ENCODE results near the gene MT1B.

MT1B gene

DNA sequence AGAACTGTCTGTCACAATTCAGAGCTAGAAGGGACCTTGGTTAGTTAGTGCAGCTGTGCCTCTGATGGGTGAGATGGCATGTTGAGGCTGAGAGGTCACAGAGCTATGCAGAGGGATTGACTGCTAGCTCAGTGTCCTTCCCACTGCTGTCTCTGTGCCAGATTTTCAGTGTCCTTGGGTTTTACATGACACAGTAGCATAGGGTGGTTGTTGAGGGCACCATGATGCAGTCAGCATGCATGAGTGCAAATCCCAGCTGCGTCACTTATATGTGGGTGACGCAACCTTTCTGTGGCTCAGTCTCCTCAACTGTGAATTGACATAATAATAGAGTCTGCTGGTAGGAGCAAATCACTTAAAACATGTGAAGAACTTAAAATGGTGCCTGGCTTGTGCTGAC is 10.5 kb upstream of the MT1B start:
- H2AFZ ChIP-seq (ENCODE audit: low read depth, low read length) = no peak overlapping the region
- no peak overlapping the region for H3K4me3 ChIP-seq (ENCODE audit: low read depth in 1 of 2, low read length in 2 of 2)
- H3K27me3 ChIP-seq (ENCODE audit: insufficient read depth, low read length, poor library complexity) = peaks cover 50% of the 10 kb centered on the region
- no peaks in the 10 kb centered on the region for H3K79me2 ChIP-seq (ENCODE audit: insufficient read depth, low read length)
- H3K27ac ChIP-seq (ENCODE audit: low read length) = no peak overlapping the region
- H3K36me3 ChIP-seq (ENCODE audit: insufficient read depth, low read length) = no peaks in the 10 kb centered on the region
- H3K4me2 ChIP-seq (ENCODE audit: insufficient read depth, low read length) = no peak overlapping the region
- ATAC-seq (ENCODE audit: insufficient read depth, low read depth) = no peak
- H4K20me1 ChIP-seq (ENCODE audit: insufficient read depth, low read length) = no peaks in the 10 kb centered on the region
- TF ChIP-seq EZH2 (IDR thresholded peaks at IDR 0.05; ENCODE audit: borderline replicate concordance, low read depth, low read length, severe bottlenecking) = no peak
- TF ChIP-seq, protein P1, sequence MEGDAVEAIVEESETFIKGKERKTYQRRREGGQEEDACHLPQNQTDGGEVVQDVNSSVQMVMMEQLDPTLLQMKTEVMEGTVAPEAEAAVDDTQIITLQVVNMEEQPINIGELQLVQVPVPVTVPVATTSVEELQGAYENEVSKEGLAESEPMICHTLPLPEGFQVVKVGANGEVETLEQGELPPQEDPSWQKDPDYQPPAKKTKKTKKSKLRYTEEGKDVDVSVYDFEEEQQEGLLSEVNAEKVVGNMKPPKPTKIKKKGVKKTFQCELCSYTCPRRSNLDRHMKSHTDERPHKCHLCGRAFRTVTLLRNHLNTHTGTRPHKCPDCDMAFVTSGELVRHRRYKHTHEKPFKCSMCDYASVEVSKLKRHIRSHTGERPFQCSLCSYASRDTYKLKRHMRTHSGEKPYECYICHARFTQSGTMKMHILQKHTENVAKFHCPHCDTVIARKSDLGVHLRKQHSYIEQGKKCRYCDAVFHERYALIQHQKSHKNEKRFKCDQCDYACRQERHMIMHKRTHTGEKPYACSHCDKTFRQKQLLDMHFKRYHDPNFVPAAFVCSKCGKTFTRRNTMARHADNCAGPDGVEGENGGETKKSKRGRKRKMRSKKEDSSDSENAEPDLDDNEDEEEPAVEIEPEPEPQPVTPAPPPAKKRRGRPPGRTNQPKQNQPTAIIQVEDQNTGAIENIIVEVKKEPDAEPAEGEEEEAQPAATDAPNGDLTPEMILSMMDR (IDR thresholded peaks at IDR 0.05; ENCODE audit: borderline replicate concordance, extremely low read depth, low read length, poor library complexity, severe bottlenecking) = no peak
- no peak for DNase-seq
- no peaks in the 10 kb centered on the region for H3K4me1 ChIP-seq (ENCODE audit: insufficient read depth, low read length)
- H3K9ac ChIP-seq (ENCODE audit: low read depth, low read length) = no peak overlapping the region
- H3K9me3 ChIP-seq (ENCODE audit: insufficient read depth, low read length, severe bottlenecking) = no peaks in the 10 kb centered on the region

DNA sequence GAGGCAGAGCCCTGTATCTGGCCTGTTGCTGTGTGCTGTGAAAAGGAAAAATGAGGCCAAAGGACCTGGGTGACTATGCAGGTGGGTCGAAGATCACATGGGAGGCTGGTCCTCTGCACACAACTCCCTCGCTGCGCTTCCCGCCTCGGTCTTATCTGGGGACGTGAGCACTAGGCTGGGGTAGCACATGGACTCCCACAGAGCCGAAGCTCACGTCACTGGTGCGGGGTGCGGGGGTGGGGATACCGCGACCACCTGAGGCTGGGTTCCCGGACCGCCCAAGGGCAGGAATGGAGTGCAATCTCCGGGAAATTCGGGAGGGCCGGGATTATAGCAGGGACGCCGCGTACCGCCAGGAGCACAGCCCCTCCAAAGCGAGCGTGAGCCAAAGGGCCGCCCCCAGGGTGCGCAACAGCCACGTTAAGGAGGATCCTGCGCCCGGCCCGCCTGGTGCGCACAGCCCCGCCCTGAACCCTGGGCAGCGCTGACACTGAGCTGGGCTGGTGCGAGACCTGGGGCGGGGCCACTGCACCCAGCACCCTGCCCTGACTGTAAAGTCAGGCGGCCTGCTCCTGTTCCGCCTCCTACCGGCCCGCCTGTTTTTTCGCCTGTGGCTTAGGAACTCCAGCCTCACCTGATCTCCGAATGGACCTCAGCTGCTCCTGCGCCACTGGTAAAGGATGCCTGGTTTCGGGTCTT is 8.5 kb upstream of the MT1B start:
- no peak overlapping the region for H3K9ac ChIP-seq (ENCODE audit: low read depth, low read length)
- DNase-seq = peak; percentile 57

GRCh38 chr16:56643833-56644232 is 7.9 kb upstream of the MT1B start:
- Histone ChIP-seq H3K4me3 (ENCODE audit: low read depth in 1 of 2, low read length in 2 of 2) (no peak overlapping the region), H2AFZ (ENCODE audit: low read depth, low read length) (no peak overlapping the region), H4K20me1 (ENCODE audit: insufficient read depth, low read length) (no peaks in the 10 kb centered on the region), H3K36me3 (ENCODE audit: insufficient read depth, low read length) (no peaks in the 10 kb centered on the region), H3K4me1 (ENCODE audit: insufficient read depth, low read length) (no peaks in the 10 kb centered on the region), H3K27ac (ENCODE audit: low read length) (no peak overlapping the region), H3K4me2 (ENCODE audit: insufficient read depth, low read length) (no peak overlapping the region), H3K9me3 (ENCODE audit: insufficient read depth, low read length, severe bottlenecking) (no peaks in the 10 kb centered on the region), H3K9ac (ENCODE audit: low read depth, low read length) (no peak overlapping the region), H3K27me3 (ENCODE audit: insufficient read depth, low read length, poor library complexity) (peaks cover 48% of the 10 kb centered on the region), H3K79me2 (ENCODE audit: insufficient read depth, low read length) (no peaks in the 10 kb centered on the region)
- ATAC-seq (ENCODE audit: insufficient read depth, low read depth) = no peak
- no peak for DNase-seq
- no peak for TF ChIP-seq EZH2 (IDR thresholded peaks at IDR 0.05; ENCODE audit: borderline replicate concordance, low read depth, low read length, severe bottlenecking)
- TF ChIP-seq, protein P1 (IDR thresholded peaks at IDR 0.05; ENCODE audit: borderline replicate concordance, extremely low read depth, low read length, poor library complexity, severe bottlenecking) = no peak

More for the DNA sequence above, 8.5 kb upstream of the MT1B start:
- H3K27me3 ChIP-seq (ENCODE audit: insufficient read depth, low read length, poor library complexity) = peaks cover 49% of the 10 kb centered on the region
- H3K4me1 ChIP-seq (ENCODE audit: insufficient read depth, low read length) = no peaks in the 10 kb centered on the region
- peak; percentile 36 for TF ChIP-seq EZH2 (IDR thresholded peaks at IDR 0.05; ENCODE audit: borderline replicate concordance, low read depth, low read length, severe bottlenecking)
- TF ChIP-seq, protein P1 (IDR thresholded peaks at IDR 0.05; ENCODE audit: borderline replicate concordance, extremely low read depth, low read length, poor library complexity, severe bottlenecking) = no peak
- H3K4me3 ChIP-seq (ENCODE audit: low read depth in 1 of 2, low read length in 2 of 2) = no peak overlapping the region
- no peak overlapping the region for H2AFZ ChIP-seq (ENCODE audit: low read depth, low read length)
- no peak overlapping the region for H3K4me2 ChIP-seq (ENCODE audit: insufficient read depth, low read length)
- no peaks in the 10 kb centered on the region for H4K20me1 ChIP-seq (ENCODE audit: insufficient read depth, low read length)
- peak; percentile 97 for ATAC-seq (ENCODE audit: insufficient read depth, low read depth)
- H3K9me3 ChIP-seq (ENCODE audit: insufficient read depth, low read length, severe bottlenecking) = no peaks in the 10 kb centered on the region
- no peaks in the 10 kb centered on the region for H3K36me3 ChIP-seq (ENCODE audit: insufficient read depth, low read length)
- no peaks in the 10 kb centered on the region for H3K79me2 ChIP-seq (ENCODE audit: insufficient read depth, low read length)
- H3K27ac ChIP-seq (ENCODE audit: low read length) = no peak overlapping the region
